ENCODE results near the gene CHD5.

GRCh38 chr1:6205849-6206519, 25.9 kb upstream of the CHD5 start, which contains the start of gene RNF207:
- TF ChIP-seq, protein P1, sequence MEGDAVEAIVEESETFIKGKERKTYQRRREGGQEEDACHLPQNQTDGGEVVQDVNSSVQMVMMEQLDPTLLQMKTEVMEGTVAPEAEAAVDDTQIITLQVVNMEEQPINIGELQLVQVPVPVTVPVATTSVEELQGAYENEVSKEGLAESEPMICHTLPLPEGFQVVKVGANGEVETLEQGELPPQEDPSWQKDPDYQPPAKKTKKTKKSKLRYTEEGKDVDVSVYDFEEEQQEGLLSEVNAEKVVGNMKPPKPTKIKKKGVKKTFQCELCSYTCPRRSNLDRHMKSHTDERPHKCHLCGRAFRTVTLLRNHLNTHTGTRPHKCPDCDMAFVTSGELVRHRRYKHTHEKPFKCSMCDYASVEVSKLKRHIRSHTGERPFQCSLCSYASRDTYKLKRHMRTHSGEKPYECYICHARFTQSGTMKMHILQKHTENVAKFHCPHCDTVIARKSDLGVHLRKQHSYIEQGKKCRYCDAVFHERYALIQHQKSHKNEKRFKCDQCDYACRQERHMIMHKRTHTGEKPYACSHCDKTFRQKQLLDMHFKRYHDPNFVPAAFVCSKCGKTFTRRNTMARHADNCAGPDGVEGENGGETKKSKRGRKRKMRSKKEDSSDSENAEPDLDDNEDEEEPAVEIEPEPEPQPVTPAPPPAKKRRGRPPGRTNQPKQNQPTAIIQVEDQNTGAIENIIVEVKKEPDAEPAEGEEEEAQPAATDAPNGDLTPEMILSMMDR (IDR thresholded peaks at IDR 0.05; ENCODE audit: poor library complexity, severe bottlenecking), result no peak
- TF ChIP-seq, protein P2, sequence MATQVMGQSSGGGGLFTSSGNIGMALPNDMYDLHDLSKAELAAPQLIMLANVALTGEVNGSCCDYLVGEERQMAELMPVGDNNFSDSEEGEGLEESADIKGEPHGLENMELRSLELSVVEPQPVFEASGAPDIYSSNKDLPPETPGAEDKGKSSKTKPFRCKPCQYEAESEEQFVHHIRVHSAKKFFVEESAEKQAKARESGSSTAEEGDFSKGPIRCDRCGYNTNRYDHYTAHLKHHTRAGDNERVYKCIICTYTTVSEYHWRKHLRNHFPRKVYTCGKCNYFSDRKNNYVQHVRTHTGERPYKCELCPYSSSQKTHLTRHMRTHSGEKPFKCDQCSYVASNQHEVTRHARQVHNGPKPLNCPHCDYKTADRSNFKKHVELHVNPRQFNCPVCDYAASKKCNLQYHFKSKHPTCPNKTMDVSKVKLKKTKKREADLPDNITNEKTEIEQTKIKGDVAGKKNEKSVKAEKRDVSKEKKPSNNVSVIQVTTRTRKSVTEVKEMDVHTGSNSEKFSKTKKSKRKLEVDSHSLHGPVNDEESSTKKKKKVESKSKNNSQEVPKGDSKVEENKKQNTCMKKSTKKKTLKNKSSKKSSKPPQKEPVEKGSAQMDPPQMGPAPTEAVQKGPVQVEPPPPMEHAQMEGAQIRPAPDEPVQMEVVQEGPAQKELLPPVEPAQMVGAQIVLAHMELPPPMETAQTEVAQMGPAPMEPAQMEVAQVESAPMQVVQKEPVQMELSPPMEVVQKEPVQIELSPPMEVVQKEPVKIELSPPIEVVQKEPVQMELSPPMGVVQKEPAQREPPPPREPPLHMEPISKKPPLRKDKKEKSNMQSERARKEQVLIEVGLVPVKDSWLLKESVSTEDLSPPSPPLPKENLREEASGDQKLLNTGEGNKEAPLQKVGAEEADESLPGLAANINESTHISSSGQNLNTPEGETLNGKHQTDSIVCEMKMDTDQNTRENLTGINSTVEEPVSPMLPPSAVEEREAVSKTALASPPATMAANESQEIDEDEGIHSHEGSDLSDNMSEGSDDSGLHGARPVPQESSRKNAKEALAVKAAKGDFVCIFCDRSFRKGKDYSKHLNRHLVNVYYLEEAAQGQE (IDR thresholded peaks at IDR 0.05; ENCODE audit: borderline replicate concordance), result no peak
- TF ChIP-seq EZH2 (IDR thresholded peaks at IDR 0.05; ENCODE audit: borderline replicate concordance, insufficient read depth, low read length, poor library complexity, severe bottlenecking), result no peak

All from neural cell (in vitro differentiated cells).